ENCODE data around the gene UBTD1.

DNA sequence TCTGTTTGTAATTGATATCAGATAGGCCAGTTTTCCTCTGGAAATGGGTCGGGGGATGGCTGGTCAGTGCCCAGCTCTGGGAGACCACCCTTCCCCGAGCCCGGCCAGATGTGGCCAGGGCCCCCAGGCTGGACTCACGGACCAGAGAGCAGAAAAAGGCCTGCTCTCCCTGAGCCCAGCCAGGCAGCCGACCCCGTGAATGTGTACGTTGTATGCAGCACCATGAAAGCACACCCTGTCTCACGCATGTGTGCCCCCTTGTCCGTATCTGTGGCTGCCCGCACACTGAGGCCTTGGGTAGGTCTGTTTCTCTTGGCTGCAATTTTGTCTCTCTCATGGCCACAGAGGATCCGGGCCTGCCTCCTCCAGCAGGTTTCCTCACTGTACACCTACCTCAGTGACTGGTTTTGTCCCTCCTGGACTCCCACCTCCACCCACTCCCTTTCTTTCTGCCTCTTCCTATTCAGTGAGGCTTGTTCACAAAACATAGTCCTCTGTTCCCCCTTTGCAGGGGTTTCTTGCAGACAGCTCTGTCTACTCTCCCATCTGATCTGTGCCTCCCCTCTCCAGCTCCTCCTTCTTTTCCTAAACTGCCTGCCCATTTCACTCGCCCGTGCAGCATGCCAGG lies 50.2 kb downstream of the UBTD1 start:
- no peak for TF ChIP-seq TAF1 (IDR thresholded peaks at IDR 0.05; ENCODE audit: low read depth, low read length)
- TF ChIP-seq SPI1 (IDR thresholded peaks at IDR 0.05; ENCODE audit: low read depth, low read length), result no peak
